Colonic mucosa (tissue), 4 donors: ENCODE measurements around the gene CBR3. TPM values are rescaled to one million over a fixed set of nuclear protein-coding genes. Genes with fewer than 3 reads are reported as not detected.
A peak's percentile ranks its signal among the peaks of the same experiment; 100 is the strongest.
"Not testable (repeated sequence)": the region's sequence is repeated elsewhere in the genome, so short reads cannot be mapped to it uniquely, and the experiment has no call there.

Experiments used
- DNase-seq: peaks from one replicate; pipeline ENCODE4 v3.0.0-alpha.2; 2020
- H3K27ac ChIP-seq: fragments of 200-600 bp; one replicate; pipeline ENCODE4 v1.8.0; 2021
- H3K27me3 ChIP-seq: fragments of 200-600 bp; one replicate; pipeline ENCODE4 v1.8.0; 2021
- H3K36me3 ChIP-seq: fragments of 200-600 bp; one replicate; pipeline ENCODE4 v1.8.0; 2021
- H3K4me1 ChIP-seq: fragments of 200-600 bp; one replicate; pipeline ENCODE4 v1.8.0; 2021; ENCODE audit warnings: mild to moderate bottlenecking
- H3K4me3 ChIP-seq: fragments of 200-600 bp; one replicate; pipeline ENCODE4 v1.8.0; 2021
- H3K9ac ChIP-seq, 2 donors: one replicate each; pipeline ENCODE4 v1.7.0; 2013; ENCODE audit warnings: control low read depth in 2 of 2, low read depth in 2 of 2, low read length in 2 of 2
- H3K9me3 ChIP-seq: fragments of 200-600 bp; one replicate; pipeline ENCODE4 v1.8.0; 2021
- CTCF ChIP-seq: fragments of 200-600 bp; IDR thresholded peaks from one replicate; pipeline ENCODE4 v1.8.0; 2022; ENCODE audit warnings: antibody characterized with exemption, mild to moderate bottlenecking
- intact Hi-C: fragments of 100-400 bp; cut with DNase I; formaldehyde crosslinking; loops from one replicate; pipeline ENCODE4 v1.14.1; 2022
- total RNA-seq, 2 donors: library from RNA; stranded (reverse); fragmentation: NEBNext Ultra II Directional in 1 of 2; extraction: Animal tissue kit (Norgen Biotek cat#: 25700) in 1 of 2; gene quantifications; one replicate each; pipeline ENCODE4 v1.2.1, GENCODE V29; 2021
- donor health status: healthy.
- donor health status: DM: no; HTN: no; CAD: no.
- donor health status: DM: no; HTN: no; CAD: no.

Gene CBR3
- total RNA-seq, 2 donors from 2014 or later, result 2.2 TPM

- intact Hi-C loops, result no loop called here
- Histone ChIP-seq H3K27me3 (no peaks in the 10 kb centered on the region), H3K4me1 (no peaks in the 10 kb centered on the region), H3K27ac (no peak overlapping the region), H3K9me3 (no peaks in the 10 kb centered on the region), H3K9ac (no peak overlapping the region), H3K36me3 (no peaks in the 10 kb centered on the region), H3K4me3 (no peak overlapping the region)
- TF ChIP-seq CTCF, result no peak
- no peak for DNase-seq
Observed at GRCh38 chr21:36127250-36127904, 7.5 kb upstream of the CBR3 start.

DNA sequence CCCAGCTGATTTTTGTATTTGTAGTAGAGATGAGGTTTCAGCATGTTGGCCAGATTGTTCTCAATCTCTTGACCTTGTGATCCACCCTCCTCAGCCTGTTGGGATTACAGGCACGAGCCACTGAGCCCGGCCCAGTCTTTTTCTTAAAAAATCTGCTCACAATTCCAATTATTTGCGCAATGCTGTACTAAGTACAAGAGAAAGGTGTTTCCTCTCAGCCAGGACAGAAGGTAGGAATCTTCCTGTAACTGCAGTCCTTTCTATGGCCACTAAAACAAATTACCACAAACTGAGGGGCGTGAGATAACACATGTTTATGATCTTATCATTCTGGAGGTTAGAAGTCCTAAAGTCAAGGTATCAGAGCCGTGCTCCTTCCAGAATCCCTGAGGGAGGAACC, 6.9 kb upstream of the CBR3 start:
- Histone ChIP-seq H3K4me1 (no peaks in the 10 kb centered on the region), H3K4me3 (no peak overlapping the region), H3K9me3 (no peaks in the 10 kb centered on the region), H3K27ac (no peak overlapping the region), H3K9ac (no peak overlapping the region), H3K27me3 (no peaks in the 10 kb centered on the region), H3K36me3 (no peaks in the 10 kb centered on the region)
- intact Hi-C loops, result no loop called here
- TF ChIP-seq CTCF, result no peak
- no peak for DNase-seq

DNA sequence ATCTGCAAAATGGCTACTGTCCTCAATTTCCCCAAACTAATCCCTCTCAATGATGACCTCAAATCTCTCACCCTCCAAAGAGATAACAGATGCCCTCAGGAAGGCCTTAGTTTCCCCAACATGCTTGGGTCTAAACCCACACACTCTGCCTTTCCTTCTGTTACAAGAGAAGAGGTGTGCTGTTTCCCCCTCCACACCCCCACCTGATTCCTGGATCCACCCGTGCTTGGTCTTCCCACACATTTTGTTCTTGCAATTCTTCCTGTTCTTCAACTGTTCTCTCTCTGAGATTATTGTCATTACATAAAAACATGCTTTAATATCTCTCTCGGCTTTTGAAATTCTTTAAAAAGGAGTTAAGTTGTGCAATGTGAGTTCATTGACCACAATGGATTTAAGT, 5.7 kb upstream of the CBR3 start:
- Histone ChIP-seq H3K4me1 (peaks cover 2% of the 10 kb centered on the region), H3K27ac (no peak overlapping the region)
- intact Hi-C loops, result no loop called here

GRCh38 chr21:36130414-36130762, 4.5 kb upstream of the CBR3 start:
- H3K27me3 ChIP-seq, H3K36me3 ChIP-seq, H3K9ac ChIP-seq, H3K9me3 ChIP-seq, H3K4me1 ChIP-seq, H3K4me3 ChIP-seq, H3K27ac ChIP-seq, intact Hi-C loops, DNase-seq: not testable (repeated sequence)

More for the DNA sequence above, 5.7 kb upstream of the CBR3 start:
- no peak for TF ChIP-seq CTCF
- no peak for DNase-seq
- H3K9ac ChIP-seq, result no peak overlapping the region
- no peaks in the 10 kb centered on the region for H3K36me3 ChIP-seq
- no peak overlapping the region for H3K4me3 ChIP-seq
- H3K27me3 ChIP-seq, result no peaks in the 10 kb centered on the region
- H3K9me3 ChIP-seq, result no peaks in the 10 kb centered on the region

- DNase-seq, H3K9ac ChIP-seq, H3K4me3 ChIP-seq, intact Hi-C loops, H3K27me3 ChIP-seq, H3K36me3 ChIP-seq, H3K9me3 ChIP-seq, H3K27ac ChIP-seq, H3K4me1 ChIP-seq: not testable (repeated sequence)
Observed at GRCh38 chr21:36130839-36131238, 4.0 kb upstream of the CBR3 start.

DNA sequence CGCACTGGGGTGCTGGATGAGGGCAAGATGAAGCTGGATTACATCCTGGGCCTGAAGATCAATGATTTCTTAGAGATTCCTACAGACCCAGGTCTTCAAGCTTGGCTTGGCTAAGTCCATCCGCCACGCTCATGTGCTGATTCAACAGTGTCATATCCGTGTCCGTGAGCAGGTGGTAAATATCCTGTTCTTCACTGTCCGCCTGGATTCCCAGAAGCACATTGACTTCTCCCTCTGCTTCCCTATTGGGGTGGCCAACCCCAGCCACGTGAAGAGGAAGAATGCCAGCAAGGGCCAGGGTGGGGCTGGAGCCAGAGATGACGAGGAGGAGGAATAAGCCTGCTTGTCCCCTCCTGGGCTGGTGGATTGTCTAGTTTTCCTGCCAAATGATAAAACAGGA, 2.2 kb upstream of the CBR3 start:
- Histone ChIP-seq H3K4me3 (no peak overlapping the region), H3K27ac (no peak overlapping the region), H3K4me1 (peaks cover 6% of the 10 kb centered on the region), H3K27me3 (no peaks in the 10 kb centered on the region), H3K9me3 (no peaks in the 10 kb centered on the region), H3K9ac (no peak overlapping the region), H3K36me3 (no peaks in the 10 kb centered on the region)
- intact Hi-C loops, result no loop called here
- DNase-seq, result peak; percentile 75
- no peak for TF ChIP-seq CTCF
